ENCODE measurements around the gene SRI.

GRCh38 chr7:88184848-88185304, 35.0 kb downstream of the SRI start:
- no peak for TF ChIP-seq CTCF (conservative IDR thresholded peaks at IDR 0.05)
- TF ChIP-seq EZH2 (IDR thresholded peaks at IDR 0.05; ENCODE audit: low read depth): no peak

Measured in PC-9 (cell line).